ENCODE data around the gene KIR3DL1.
"Not testable (repeated sequence)": the region's sequence is repeated elsewhere in the genome, so short reads cannot be mapped to it uniquely, and the experiment has no call there.

KIR3DL1 gene

DNA sequence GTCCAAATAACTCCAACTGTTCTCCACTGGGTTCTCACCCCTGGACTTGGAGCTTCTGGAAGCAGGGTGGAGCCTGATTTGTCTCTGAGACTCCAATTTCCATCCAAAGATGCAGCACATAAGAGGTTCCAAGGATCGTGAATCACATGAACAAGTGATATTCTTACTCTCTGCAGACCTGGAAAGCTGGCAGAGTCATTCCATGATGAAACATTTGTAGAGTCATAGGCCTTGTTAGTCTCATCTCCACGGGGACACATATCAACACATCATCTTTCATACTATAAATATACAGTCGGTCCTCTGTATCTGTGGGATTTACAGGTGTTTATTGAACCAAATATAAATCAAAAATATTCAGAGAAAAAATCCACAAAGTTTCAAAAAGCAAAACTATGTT, 1.7 kb upstream of the KIR3DL1 start:
- DNase-seq (ENCODE audit: low spot score), result not testable (repeated sequence)

DNA sequence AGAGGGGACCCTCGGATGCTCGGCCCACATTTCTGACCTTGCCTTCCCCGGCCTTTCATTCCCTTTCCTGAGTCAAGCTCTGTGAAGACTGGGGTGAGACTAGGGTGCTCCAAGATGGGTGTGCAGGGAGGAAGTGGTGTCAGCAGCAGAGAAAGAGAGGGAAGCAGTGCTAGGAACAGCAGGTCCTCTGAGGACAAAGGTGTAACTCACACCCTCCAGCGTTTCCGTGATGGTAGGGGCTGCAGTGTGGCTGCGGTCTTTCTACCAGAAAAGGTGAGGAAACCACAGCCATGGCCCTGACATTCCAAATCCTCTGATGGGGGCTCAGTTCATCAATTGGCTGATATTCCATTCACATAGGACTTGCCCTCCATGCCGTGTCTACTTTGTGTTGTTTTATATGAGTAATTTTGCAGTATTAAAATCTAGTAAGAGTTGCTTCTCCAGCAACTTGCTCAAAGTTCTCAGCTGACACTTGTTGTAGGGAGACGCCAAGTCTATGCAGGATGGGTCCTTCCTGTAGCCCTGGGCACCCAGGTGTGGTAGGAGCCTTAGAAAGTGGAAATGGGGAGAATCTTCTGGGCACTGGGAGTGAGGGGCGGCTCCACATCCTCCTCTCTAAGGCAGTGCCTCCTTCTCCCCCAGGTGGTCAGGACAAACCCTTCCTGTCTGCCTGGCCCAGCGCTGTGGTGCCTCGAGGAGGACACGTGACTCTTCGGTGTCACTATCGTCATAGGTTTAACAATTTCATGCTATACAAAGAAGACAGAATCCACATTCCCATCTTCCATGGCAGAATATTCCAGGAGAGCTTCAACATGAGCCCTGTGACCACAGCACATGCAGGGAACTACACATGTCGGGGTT, 1.6 kb downstream of the KIR3DL1 start:
- DNase-seq (ENCODE audit: low spot score), result no peak

DNA sequence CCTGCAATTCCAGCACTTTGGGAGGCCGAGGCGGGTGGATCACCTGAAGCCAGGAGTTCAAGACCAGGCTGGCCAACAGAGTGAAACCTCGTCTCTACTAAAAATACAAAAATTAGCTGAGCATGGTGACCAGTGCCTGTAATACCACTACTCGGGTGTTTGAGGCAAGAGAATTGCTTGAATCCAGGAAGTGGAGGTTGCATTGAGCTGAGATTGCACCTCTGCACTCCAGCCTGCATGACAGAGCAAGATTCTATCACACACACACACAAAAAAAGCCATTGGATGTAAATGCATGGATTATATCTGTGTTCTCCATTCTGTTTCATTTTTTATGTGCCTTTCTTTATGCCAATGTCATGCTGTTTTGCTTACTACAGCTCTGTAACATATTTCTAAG, 8.1 kb downstream of the KIR3DL1 start:
- not testable (repeated sequence) for DNase-seq (ENCODE audit: low spot score)

DNA sequence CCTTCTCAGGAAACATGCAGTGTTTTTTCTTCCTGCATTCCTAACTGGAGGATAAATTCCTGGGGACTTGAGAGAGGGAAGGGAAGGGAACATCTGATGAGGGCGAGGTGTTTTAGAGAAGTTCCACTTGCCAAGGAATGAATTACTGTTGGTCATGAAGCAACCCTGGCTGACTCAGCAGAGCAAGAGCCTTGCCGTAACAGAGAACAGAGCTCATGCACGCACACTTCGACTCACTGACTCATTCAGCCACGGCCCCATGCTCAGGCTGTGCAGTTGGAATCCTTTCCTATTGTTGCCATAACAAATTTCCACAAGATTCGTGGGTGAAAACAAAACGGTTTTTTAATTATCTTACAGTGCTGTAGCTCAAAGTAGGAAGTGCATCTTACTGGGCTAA, 9.1 kb downstream of the KIR3DL1 start:
- DNase-seq (ENCODE audit: low spot score), result not testable (repeated sequence)

- DNase-seq (ENCODE audit: low spot score), result not testable (repeated sequence)
Observed at GRCh38 chr19:54828064-54828463, 11.8 kb downstream of the KIR3DL1 start.

DNA sequence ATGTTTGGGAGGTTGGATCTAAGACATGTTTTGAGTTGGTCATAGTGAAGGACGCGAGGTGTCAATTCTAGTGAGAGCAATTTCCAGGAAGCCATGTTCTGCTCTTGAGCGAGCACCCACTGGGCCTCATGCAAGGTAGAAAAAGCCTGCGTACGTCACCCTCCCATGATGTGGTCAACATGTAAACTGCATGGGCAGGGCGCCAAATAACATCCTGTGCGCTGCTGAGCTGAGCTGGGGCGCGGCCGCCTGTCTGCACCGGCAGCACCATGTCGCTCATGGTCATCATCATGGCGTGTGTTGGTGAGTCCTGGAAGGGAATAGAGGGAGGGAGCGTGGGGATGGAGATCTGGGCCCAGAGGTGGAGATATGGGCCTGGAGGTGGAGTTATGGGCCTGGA, 16.2 kb downstream of the KIR3DL1 start, which contains the start of gene KIR2DS4:
KIR2DS4 (plus strand) TSS at position 181 of the 400 bp plus-strand sequence.
- not testable (repeated sequence) for DNase-seq (ENCODE audit: low spot score)

GRCh38 chr19:54835126-54835525, 18.9 kb downstream of the KIR3DL1 start:
- not testable (repeated sequence) for DNase-seq (ENCODE audit: low spot score)

DNA sequence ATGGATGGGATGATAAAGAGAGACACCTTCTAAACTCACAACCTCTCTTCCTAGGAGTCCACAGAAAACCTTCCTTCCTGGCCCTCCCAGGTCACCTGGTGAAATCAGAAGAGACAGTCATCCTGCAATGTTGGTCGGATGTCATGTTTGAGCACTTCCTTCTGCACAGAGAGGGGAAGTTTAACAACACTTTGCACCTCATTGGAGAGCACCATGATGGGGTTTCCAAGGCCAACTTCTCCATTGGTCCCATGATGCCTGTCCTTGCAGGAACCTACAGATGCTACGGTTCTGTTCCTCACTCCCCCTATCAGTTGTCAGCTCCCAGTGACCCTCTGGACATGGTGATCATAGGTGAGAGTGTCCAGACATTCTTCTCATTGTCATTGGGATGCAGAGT, 21.3 kb downstream of the KIR3DL1 start:
- not testable (repeated sequence) for DNase-seq (ENCODE audit: low spot score)

GRCh38 chr19:54843171-54843570, 26.9 kb downstream of the KIR3DL1 start:
- not testable (repeated sequence) for DNase-seq (ENCODE audit: low spot score)

DNA sequence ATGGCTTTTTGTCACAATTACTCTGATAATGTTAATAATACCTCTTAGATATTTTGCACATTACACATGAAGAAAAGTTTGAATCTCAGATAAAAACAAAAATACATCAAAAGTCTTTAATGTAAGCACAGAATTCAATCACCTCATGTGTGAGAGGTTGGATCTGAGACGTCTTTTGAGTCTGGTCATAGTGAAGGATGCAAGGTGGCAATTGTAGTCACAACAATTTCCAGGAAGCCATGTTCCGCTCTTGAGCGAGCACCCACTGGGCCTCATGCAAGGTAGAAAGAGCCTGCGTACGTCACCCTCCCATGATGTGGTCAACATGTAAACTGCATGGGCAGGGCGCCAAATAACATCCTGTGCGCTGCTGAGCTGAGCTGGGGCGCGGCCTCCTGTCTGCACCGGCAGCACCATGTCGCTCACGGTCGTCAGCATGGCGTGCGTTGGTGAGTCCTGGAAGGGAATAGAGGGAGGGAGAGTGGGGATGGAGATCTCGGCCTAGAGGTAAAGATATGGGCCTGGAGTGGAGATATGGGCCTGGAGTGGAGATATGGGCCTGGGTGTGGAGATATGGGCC, 33.9 kb downstream of the KIR3DL1 start, which contains the start of gene KIR3DL2:
KIR3DL2 (plus strand) TSS at position 383 of the 580 bp plus-strand sequence; CDS start at position 416, 33 bp downstream.
- DNase-seq (ENCODE audit: low spot score), result not testable (repeated sequence)

DNA sequence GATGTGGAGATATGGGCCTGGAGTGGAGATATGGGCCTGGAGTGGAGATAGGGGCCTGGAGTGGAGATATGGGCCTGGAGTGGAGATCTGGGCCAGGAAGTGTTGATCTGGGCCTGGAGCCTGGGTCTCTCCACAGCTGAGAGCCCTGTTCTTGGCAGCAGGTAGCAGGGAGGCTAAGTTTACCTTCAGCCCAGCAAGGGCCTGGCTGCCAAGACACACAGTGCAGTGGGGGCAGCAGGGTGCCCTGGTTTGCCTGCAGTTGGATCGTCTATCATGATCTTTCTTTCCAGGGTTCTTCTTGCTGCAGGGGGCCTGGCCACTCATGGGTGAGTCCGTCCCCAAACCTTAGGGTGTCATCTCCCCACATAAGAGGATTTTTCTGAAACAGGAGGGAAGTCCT, 34.7 kb downstream of the KIR3DL1 start:
- DNase-seq (ENCODE audit: low spot score), result no peak

DNA sequence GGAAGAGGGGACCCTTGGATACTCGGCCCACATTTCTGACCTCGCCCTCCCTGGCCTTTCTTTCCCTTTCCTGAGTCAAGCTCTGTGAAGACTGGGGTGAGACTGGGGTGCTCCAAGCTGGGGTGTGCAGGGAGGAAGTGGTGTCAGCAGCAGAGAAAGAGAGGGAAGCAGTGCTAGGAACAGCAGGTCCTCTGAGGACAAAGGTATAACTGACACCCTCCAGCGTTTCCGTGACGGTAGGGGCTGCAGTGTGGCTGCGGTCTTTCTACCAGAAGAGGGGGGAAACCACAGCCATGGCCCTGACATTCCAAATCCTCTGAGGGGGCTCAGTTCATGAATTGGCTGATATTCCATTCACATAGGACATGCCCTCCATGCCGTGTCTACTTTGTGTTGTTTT, 35.1 kb downstream of the KIR3DL1 start:
- no peak for DNase-seq (ENCODE audit: low spot score)

GRCh38 chr19:54855241-54855640, 39.0 kb downstream of the KIR3DL1 start:
- DNase-seq (ENCODE audit: low spot score), result not testable (repeated sequence)

DNA sequence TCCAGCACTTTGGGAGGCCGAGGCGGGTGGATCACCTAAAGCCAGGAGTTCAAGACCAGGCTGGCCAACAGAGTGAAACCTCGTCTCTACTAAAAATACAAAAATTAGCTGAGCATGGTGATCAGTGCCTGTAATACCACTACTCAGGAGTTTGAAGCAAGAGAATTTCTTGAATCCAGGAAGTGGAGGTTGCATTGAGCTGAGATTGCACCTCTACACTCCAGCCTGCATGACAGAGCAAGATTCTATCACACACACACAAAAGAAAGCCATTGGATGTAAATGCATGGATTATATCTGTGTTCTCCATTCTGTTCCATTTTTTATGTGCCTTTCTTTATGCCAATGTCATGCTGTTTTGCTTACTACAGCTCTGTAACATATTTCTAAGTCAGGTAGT, 42.2 kb downstream of the KIR3DL1 start:
- not testable (repeated sequence) for DNase-seq (ENCODE audit: low spot score)

GRCh38 chr19:54859421-54859820, 43.2 kb downstream of the KIR3DL1 start:
- not testable (repeated sequence) for DNase-seq (ENCODE audit: low spot score)

GRCh38 chr19:54863459-54863858, 47.2 kb downstream of the KIR3DL1 start:
- not testable (repeated sequence) for DNase-seq (ENCODE audit: low spot score)

DNA sequence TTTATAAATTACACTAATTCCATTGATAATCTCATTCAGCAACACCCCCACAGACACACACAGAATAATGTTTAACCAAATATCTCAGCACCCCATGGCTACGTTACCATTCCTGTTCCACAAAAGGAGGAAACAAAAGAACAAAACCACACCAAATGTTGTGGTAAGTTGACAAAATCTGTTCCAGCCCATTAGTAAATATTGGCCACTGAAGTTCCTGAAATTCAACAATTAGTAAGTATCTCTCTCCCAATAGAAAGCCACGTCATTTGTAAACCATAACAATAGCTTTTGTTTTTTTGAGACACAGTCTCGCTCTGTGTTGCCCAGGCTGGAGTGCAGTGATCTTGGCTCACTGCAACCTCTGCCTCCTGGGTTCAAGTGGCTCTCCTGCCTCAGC, 55.4 kb downstream of the KIR3DL1 start:
- DNase-seq (ENCODE audit: low spot score), result no peak

- DNase-seq (ENCODE audit: low spot score), result no peak
Observed at GRCh38 chr19:54873990-54874389, 57.7 kb downstream of the KIR3DL1 start, which contains the start of gene FCAR. Gene FCAR, plus strand, starts transcription at chr19:54874235. Its CDS starts 55 bp downstream, at chr19:54874290.

GRCh38 chr19:54875506-54875905, 59.2 kb downstream of the KIR3DL1 start:
- DNase-seq (ENCODE audit: low spot score), result no peak

DNA sequence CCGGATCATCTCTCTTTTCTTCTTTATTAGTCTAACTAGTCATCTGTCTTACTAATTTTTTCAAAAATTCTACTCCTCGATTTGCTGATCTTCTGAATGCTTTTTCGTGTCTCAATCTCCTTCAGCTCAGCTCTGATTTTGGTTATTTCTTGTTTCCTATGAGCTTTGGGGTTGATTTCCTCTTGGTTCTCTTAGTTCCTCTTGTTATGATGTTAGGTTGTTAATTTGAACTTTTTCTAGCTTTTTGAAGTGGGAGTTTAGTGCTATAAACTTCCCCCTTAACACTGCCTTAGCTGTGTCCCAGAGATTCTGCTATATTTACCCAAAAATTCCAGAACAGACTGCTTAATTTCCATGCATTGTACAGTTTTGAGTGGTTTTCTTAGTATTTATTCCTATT, 61.2 kb downstream of the KIR3DL1 start:
- DNase-seq (ENCODE audit: low spot score), result no peak
